ENCODE data around the gene HNRNPDL. TPM values are rescaled to one million over a fixed set of nuclear protein-coding genes. Genes with fewer than 3 reads are reported as not detected.

Gene HNRNPDL
- polyA plus RNA-seq (2012; ENCODE audit: insufficient read length, low read depth) = 154 TPM

GRCh38 chr4:82430193-82430963 is at the start of gene HNRNPDL, which contains the start of gene ENOPH1:
HNRNPDL (minus strand) TSS chr4:82430462; CDS start chr4:82429690, 772 bp downstream.
ENOPH1 (plus strand) TSS chr4:82430590; CDS start chr4:82430830, 240 bp downstream.
- TF ChIP-seq TAF1 (IDR thresholded peaks at IDR 0.05; ENCODE audit: borderline replicate concordance, insufficient read depth, low read length) (no peak; the same call in 1 of the 2 replicates), POLR2AphosphoS5 (IDR thresholded peaks at IDR 0.05; ENCODE audit: low read depth, low read length) (peak; percentile 78)

GRCh38 chr4:82479562-82479961 is 49.3 kb upstream of the HNRNPDL start:
- TF ChIP-seq TAF1 (IDR thresholded peaks at IDR 0.05; ENCODE audit: borderline replicate concordance, insufficient read depth, low read length) (no peak), POLR2AphosphoS5 (IDR thresholded peaks at IDR 0.05; ENCODE audit: low read depth, low read length) (no peak), FOXP2 (optimal IDR thresholded peaks at IDR 0.05; ENCODE audit: borderline replicate concordance, extremely low read depth, extremely low read length, insufficient read depth) (no peak), SIN3A (IDR thresholded peaks at IDR 0.05; ENCODE audit: borderline replicate concordance, insufficient read depth, low read length) (no peak)
- TF ChIP-seq, protein P1, sequence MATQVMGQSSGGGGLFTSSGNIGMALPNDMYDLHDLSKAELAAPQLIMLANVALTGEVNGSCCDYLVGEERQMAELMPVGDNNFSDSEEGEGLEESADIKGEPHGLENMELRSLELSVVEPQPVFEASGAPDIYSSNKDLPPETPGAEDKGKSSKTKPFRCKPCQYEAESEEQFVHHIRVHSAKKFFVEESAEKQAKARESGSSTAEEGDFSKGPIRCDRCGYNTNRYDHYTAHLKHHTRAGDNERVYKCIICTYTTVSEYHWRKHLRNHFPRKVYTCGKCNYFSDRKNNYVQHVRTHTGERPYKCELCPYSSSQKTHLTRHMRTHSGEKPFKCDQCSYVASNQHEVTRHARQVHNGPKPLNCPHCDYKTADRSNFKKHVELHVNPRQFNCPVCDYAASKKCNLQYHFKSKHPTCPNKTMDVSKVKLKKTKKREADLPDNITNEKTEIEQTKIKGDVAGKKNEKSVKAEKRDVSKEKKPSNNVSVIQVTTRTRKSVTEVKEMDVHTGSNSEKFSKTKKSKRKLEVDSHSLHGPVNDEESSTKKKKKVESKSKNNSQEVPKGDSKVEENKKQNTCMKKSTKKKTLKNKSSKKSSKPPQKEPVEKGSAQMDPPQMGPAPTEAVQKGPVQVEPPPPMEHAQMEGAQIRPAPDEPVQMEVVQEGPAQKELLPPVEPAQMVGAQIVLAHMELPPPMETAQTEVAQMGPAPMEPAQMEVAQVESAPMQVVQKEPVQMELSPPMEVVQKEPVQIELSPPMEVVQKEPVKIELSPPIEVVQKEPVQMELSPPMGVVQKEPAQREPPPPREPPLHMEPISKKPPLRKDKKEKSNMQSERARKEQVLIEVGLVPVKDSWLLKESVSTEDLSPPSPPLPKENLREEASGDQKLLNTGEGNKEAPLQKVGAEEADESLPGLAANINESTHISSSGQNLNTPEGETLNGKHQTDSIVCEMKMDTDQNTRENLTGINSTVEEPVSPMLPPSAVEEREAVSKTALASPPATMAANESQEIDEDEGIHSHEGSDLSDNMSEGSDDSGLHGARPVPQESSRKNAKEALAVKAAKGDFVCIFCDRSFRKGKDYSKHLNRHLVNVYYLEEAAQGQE (IDR thresholded peaks at IDR 0.05; ENCODE audit: insufficient read depth in 1 of 2, low read depth in 2 of 2, low read length in 2 of 2) = no peak

- TF ChIP-seq SIN3A (IDR thresholded peaks at IDR 0.05; ENCODE audit: borderline replicate concordance, insufficient read depth, low read length) = no peak
Observed at GRCh38 chr4:82473621-82474164, 43.4 kb upstream of the HNRNPDL start.

- TF ChIP-seq SIN3A (IDR thresholded peaks at IDR 0.05; ENCODE audit: borderline replicate concordance, insufficient read depth, low read length) (no peak), TAF1 (IDR thresholded peaks at IDR 0.05; ENCODE audit: borderline replicate concordance, insufficient read depth, low read length) (no peak), FOXP2 (optimal IDR thresholded peaks at IDR 0.05; ENCODE audit: borderline replicate concordance, extremely low read depth, extremely low read length, insufficient read depth) (no peak), POLR2AphosphoS5 (IDR thresholded peaks at IDR 0.05; ENCODE audit: low read depth, low read length) (no peak)
- TF ChIP-seq, protein P1 (IDR thresholded peaks at IDR 0.05; ENCODE audit: insufficient read depth in 1 of 2, low read depth in 2 of 2, low read length in 2 of 2) = no peak
Observed at GRCh38 chr4:82469791-82470345, 39.6 kb upstream of the HNRNPDL start.

DNA sequence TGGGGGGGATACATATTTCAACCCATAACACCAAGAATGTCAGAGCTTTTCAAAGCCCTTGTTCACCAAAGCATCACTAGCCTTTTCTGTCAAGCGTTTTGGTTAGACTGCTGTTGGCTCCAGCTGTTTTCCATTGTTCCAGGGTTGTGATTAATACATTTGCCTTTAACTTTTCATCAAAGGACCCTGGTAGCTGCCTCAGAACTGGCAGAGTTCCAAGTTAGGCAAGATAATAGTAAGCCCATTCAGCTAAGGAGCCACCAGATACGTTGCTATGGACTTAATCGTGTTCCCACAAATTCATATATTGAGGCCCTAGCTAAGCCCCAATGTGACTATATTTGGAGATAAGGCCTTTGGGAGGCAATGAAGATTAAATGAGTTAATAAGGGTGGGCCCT is 37.2 kb upstream of the HNRNPDL start:
- TF ChIP-seq SIN3A (IDR thresholded peaks at IDR 0.05; ENCODE audit: borderline replicate concordance, insufficient read depth, low read length) (no peak), FOXP2 (optimal IDR thresholded peaks at IDR 0.05; ENCODE audit: borderline replicate concordance, extremely low read depth, extremely low read length, insufficient read depth) (no peak), POLR2AphosphoS5 (IDR thresholded peaks at IDR 0.05; ENCODE audit: low read depth, low read length) (no peak), TAF1 (IDR thresholded peaks at IDR 0.05; ENCODE audit: borderline replicate concordance, insufficient read depth, low read length) (no peak)
- TF ChIP-seq, protein P1 (IDR thresholded peaks at IDR 0.05; ENCODE audit: insufficient read depth in 1 of 2, low read depth in 2 of 2, low read length in 2 of 2) = no peak

DNA sequence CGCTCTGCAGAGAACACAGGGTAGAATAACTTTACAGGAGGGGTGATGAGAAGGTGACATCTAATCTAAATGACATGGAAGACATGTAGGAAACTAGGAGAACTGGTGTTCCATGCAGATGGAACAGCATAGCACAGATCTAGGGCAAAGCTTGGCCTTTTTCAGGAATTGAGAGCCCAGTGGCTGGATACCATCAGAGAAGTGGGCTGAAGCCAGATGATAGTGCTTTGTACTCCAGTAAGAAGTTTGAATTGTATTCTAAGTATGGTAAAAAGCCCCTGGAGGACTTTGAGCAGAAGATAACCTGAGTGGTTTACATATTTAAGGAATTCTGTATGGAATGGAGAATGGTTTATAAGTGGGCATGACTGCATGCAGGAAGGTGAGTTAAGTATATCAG is 33.0 kb upstream of the HNRNPDL start:
- TF ChIP-seq POLR2AphosphoS5 (IDR thresholded peaks at IDR 0.05; ENCODE audit: low read depth, low read length) (no peak), FOXP2 (optimal IDR thresholded peaks at IDR 0.05; ENCODE audit: borderline replicate concordance, extremely low read depth, extremely low read length, insufficient read depth) (no peak), TAF1 (IDR thresholded peaks at IDR 0.05; ENCODE audit: borderline replicate concordance, insufficient read depth, low read length) (no peak), SIN3A (IDR thresholded peaks at IDR 0.05; ENCODE audit: borderline replicate concordance, insufficient read depth, low read length) (no peak)
- TF ChIP-seq, protein P1 (IDR thresholded peaks at IDR 0.05; ENCODE audit: insufficient read depth in 1 of 2, low read depth in 2 of 2, low read length in 2 of 2) = no peak
